Stomach smooth muscle (tissue), 2 donors: Measurements from ENCODE around the gene OR2G6.

Experiments
- H3K27ac ChIP-seq: one replicate; pipeline ENCODE4 v1.7.0; 2013; ENCODE audit warnings: mild to moderate bottlenecking, low read length, inconsistent platforms
- H3K27me3 ChIP-seq, 2 donors: one replicate each; pipeline ENCODE4 v1.7.0; 2013; ENCODE audit warnings: low read length in 2 of 2; ENCODE audit not compliant: insufficient read depth in 2 of 2, control insufficient read depth in 1 of 2
- H3K36me3 ChIP-seq, 2 donors: one replicate each; pipeline ENCODE4 v1.7.0; 2013; ENCODE audit warnings: low read length in 2 of 2; ENCODE audit not compliant: control insufficient read depth in 2 of 2, insufficient read depth in 2 of 2
- H3K4me1 ChIP-seq: one replicate; pipeline ENCODE4 v1.7.0; 2013; ENCODE audit warnings: low read length; ENCODE audit not compliant: control insufficient read depth, insufficient read depth
- H3K4me3 ChIP-seq, 2 donors: one replicate each; pipeline ENCODE4 v1.7.0; 2013; ENCODE audit warnings: low read length in 2 of 2
- H3K9ac ChIP-seq, 2 donors: one replicate each; pipeline ENCODE4 v1.7.0; 2013; ENCODE audit warnings: low read length in 2 of 2, mild to moderate bottlenecking in 1 of 2
- H3K9me3 ChIP-seq, 2 donors: one replicate each; pipeline ENCODE4 v1.7.0; 2013; ENCODE audit warnings: low read length in 2 of 2; ENCODE audit not compliant: control insufficient read depth in 2 of 2
- donor health status: healthy.
- donor health status: Pancreatic carcinoma.

Gene OR2G6

GRCh38 chr1:248576260-248576980 is 68.5 kb downstream of the OR2G6 start:
- H3K27me3 ChIP-seq: no peaks in the 10 kb centered on the region
- no peak overlapping the region for H3K27ac ChIP-seq
- H3K4me3 ChIP-seq: no peak overlapping the region
- no peak overlapping the region for H3K9ac ChIP-seq
- H3K36me3 ChIP-seq: no peaks in the 10 kb centered on the region
- no peaks in the 10 kb centered on the region for H3K9me3 ChIP-seq
- no peaks in the 10 kb centered on the region for H3K4me1 ChIP-seq
